H1 (cell line): Measurements from ENCODE around the gene CEP104. TPM values are rescaled to one million over a fixed set of nuclear protein-coding genes. Genes with fewer than 3 reads are reported as not detected.

Experiments
- CTCF ChIA-PET: fragments of 300-600 bp; sonication (Branson Sonifier 250); formaldehyde crosslinking; loops from one replicate; lab custom pipeline; 2021; ENCODE audit not compliant: partially characterized antibody; lab: Charles Lee
- POLR2A ChIA-PET: fragments of 300-600 bp; sonication (Branson Sonifier 250); formaldehyde crosslinking; loops from one replicate; lab custom pipeline; 2021; ENCODE audit warnings: inconsistent platforms; ENCODE audit not compliant: partially characterized antibody; lab: Charles Lee
- DNase-seq, 2 experiments: peaks; one replicate each; pipeline versions ENCODE4 v3.0.0 to v3.0.0-alpha.2; 2010 to 2022; ENCODE audit warnings: low spot score in 2 of 2, low read depth in 1 of 2, mixed read lengths in 1 of 2
- FAIRE-seq: peaks from 2 replicates; lab custom pipeline; 2011; peaks lifted over from hg19 to GRCh38; lab: Jason Lieb, UNC
- H2AFZ ChIP-seq: 2 replicates; pipeline ENCODE4 v1.8.1; 2012; ENCODE audit warnings: low read length, inconsistent platforms
- H2AK5ac ChIP-seq: 2 replicates; pipeline ENCODE4 v1.6.1; 2013; ENCODE audit warnings: low read depth, low read length
- H2BK120ac ChIP-seq: replicated peaks from 2 replicates; pipeline ENCODE3; 2013; ENCODE audit warnings: low read depth, low read length, inconsistent platforms
- H2BK12ac ChIP-seq: 2 replicates; pipeline ENCODE4 v1.6.1; 2013; ENCODE audit warnings: low read depth, low read length
- H2BK15ac ChIP-seq: 2 replicates; pipeline ENCODE4 v1.6.1; 2013; ENCODE audit warnings: low read length
- H2BK20ac ChIP-seq: 2 replicates; pipeline ENCODE4 v1.6.1; 2013; ENCODE audit warnings: low read length
- H2BK5ac ChIP-seq: 2 replicates; pipeline ENCODE4 v1.6.1; 2013; ENCODE audit warnings: low read depth, low read length
- H3K14ac ChIP-seq: 2 replicates; pipeline ENCODE4 v1.6.1; 2013; ENCODE audit warnings: inconsistent platforms; ENCODE audit not compliant: insufficient read length
- H3K18ac ChIP-seq: 2 replicates; pipeline ENCODE4 v1.6.1; 2013; ENCODE audit warnings: low read length; ENCODE audit errors: extremely low read depth
- H3K23ac ChIP-seq: 2 replicates; pipeline ENCODE4 v1.6.1; 2013; ENCODE audit warnings: inconsistent platforms; ENCODE audit not compliant: insufficient read length
- H3K23me2 ChIP-seq: 2 replicates; pipeline ENCODE4 v1.6.1; 2013; ENCODE audit warnings: low read depth, low read length
- H3K27ac ChIP-seq: 2 replicates; pipeline ENCODE4 v1.6.1; 2011; ENCODE audit warnings: low read depth, low read length, inconsistent platforms
- H3K27me3 ChIP-seq, 4 experiments: replicated peaks in 1 of 4; 1 replicate in 1 of 4; 2 replicates in 3 of 4; pipeline versions ENCODE4 v1.6.1 to v1.8.1; 2011 to 2013; ENCODE audit warnings: low read length in 3 of 4, mild to moderate bottlenecking in 3 of 4, inconsistent platforms in 2 of 4, mixed read lengths in 2 of 4, moderate library complexity in 1 of 4; ENCODE audit not compliant: control insufficient read depth in 3 of 4, insufficient read depth in 3 of 4; ENCODE audit errors: extremely low read depth in 1 of 4
- H3K36me3 ChIP-seq, 4 experiments: 2 replicates each; pipeline versions ENCODE4 v1.6.1 to v1.8.1; 2011 to 2013; ENCODE audit warnings: mild to moderate bottlenecking in 4 of 4, low read length in 3 of 4, moderate library complexity in 2 of 4, control low read depth in 1 of 4, inconsistent platforms in 1 of 4; ENCODE audit not compliant: insufficient read depth in 4 of 4, control insufficient read depth in 2 of 4
- H3K4ac ChIP-seq: replicated peaks from 2 replicates; pipeline ENCODE3; 2013; ENCODE audit warnings: low read length, low read depth, mixed read lengths, inconsistent platforms; ENCODE audit not compliant: insufficient read length
- H3K4me1 ChIP-seq, 4 experiments: replicated peaks in 1 of 4; 1 replicate in 1 of 4; 2 replicates in 3 of 4; pipeline versions ENCODE4 v1.6.1 to v1.8.1; 2011 to 2013; ENCODE audit warnings: low read length in 3 of 4, inconsistent platforms in 2 of 4, mixed read lengths in 1 of 4; ENCODE audit not compliant: insufficient read depth in 4 of 4, control insufficient read depth in 3 of 4
- H3K4me2 ChIP-seq, 2 experiments: 2 replicates each; pipeline versions ENCODE4 v1.6.1 to v1.8.1; 2011 to 2013; ENCODE audit warnings: low read depth in 2 of 2, low read length in 2 of 2, control low read depth in 1 of 2, inconsistent platforms in 1 of 2, mild to moderate bottlenecking in 1 of 2; ENCODE audit not compliant: insufficient read depth in 1 of 2
- H3K4me3 ChIP-seq, 4 experiments: fragments of 200-600, 300-600 bp in 1 of 4; sonication (generic), shearing (Covaris generic), sonication (Bioruptor Twin) in 1 of 4; 2 replicates each; pipeline versions ENCODE4 v1.5.1 to v1.8.1; 2011 to 2016; ENCODE audit warnings: low read length in 4 of 4, low read depth in 3 of 4, control low read depth in 2 of 4, inconsistent platforms in 2 of 4, mild to moderate bottlenecking in 2 of 4, mixed read lengths in 1 of 4, moderate library complexity in 1 of 4; ENCODE audit not compliant: insufficient read depth in 2 of 4; ENCODE audit errors: extremely low read depth in 1 of 4
- H3K56ac ChIP-seq: replicated peaks from 2 replicates; pipeline ENCODE3; 2013; ENCODE audit warnings: low read depth, mild to moderate bottlenecking, mixed read lengths, low read length, inconsistent platforms; ENCODE audit not compliant: insufficient read length
- H3K79me1 ChIP-seq: 2 replicates; pipeline ENCODE4 v1.6.1; 2013; ENCODE audit warnings: low read depth, low read length, control low read depth
- H3K79me2 ChIP-seq, 2 experiments: 2 replicates each; pipeline versions ENCODE4 v1.6.1 to v1.8.1; 2012 to 2013; ENCODE audit warnings: low read length in 2 of 2, mild to moderate bottlenecking in 2 of 2, inconsistent platforms in 1 of 2; ENCODE audit not compliant: insufficient read depth in 2 of 2, control insufficient read depth in 1 of 2
- H3K9ac ChIP-seq, 4 experiments: replicated peaks in 1 of 4; 1 replicate in 1 of 4; 2 replicates in 3 of 4; pipeline versions ENCODE4 v1.6.1 to v1.8.1; 2011 to 2013; ENCODE audit warnings: low read depth in 3 of 4, low read length in 3 of 4, control low read depth in 2 of 4, mild to moderate bottlenecking in 2 of 4, moderate library complexity in 2 of 4, inconsistent platforms in 1 of 4; ENCODE audit errors: extremely low read depth in 1 of 4
- H3K9me3 ChIP-seq, 2 experiments: 2 replicates each; pipeline versions ENCODE4 v1.6.1 to v1.8.1; 2012 to 2013; ENCODE audit warnings: mild to moderate bottlenecking in 2 of 2, moderate library complexity in 2 of 2, control low read depth in 1 of 2, inconsistent platforms in 1 of 2, low read depth in 1 of 2, low read length in 1 of 2, mixed read lengths in 1 of 2; ENCODE audit not compliant: insufficient read depth in 2 of 2
- H4K20me1 ChIP-seq, 2 experiments: replicated peaks in 1 of 2; 2 replicates each; pipeline versions ENCODE3 to v1.8.1; 2011 to 2013; ENCODE audit warnings: inconsistent platforms in 2 of 2, low read length in 2 of 2, mild to moderate bottlenecking in 1 of 2; ENCODE audit not compliant: insufficient read depth in 2 of 2, control insufficient read depth in 1 of 2
- H4K5ac ChIP-seq: 2 replicates; pipeline ENCODE4 v1.6.1; 2013; ENCODE audit warnings: low read length, low read depth, mixed read lengths, inconsistent platforms; ENCODE audit not compliant: insufficient read length
- H4K8ac ChIP-seq: 2 replicates; pipeline ENCODE4 v1.8.0; 2013; ENCODE audit warnings: mild to moderate bottlenecking, moderate library complexity, low read length, inconsistent platforms; ENCODE audit not compliant: insufficient read depth; ENCODE audit errors: extremely low read depth
- H4K91ac ChIP-seq: replicated peaks from 2 replicates; pipeline ENCODE3; 2013; ENCODE audit warnings: low read length, mixed read lengths, inconsistent platforms; ENCODE audit not compliant: insufficient read length
- RBBP5 ChIP-seq: IDR thresholded peaks from 2 replicates; pipeline ENCODE4 v1.7.1; 2012; ENCODE audit warnings: low read depth, mild to moderate bottlenecking, inconsistent platforms, low read length, moderate library complexity, borderline replicate concordance
- RNF2 ChIP-seq: fragments of 200-900, 300-1000 bp; sonication (generic); IDR thresholded peaks from 2 replicates; pipeline ENCODE4 v1.7.1; 2016; ENCODE audit warnings: borderline replicate concordance, low read depth, mild to moderate bottlenecking, antibody characterized with exemption, low read length; ENCODE audit not compliant: poor library complexity, severe bottlenecking; ENCODE audit errors: missing control alignments
- SAP30 ChIP-seq: fragments of 300-600 bp; sonication (generic); IDR thresholded peaks from 2 replicates; pipeline ENCODE4 v1.7.1; 2012; ENCODE audit warnings: low read length, moderate library complexity, mild to moderate bottlenecking, inconsistent platforms; ENCODE audit not compliant: insufficient read depth, insufficient replicate concordance
- WGBS, 2 experiments: shearing (Covaris generic) in 1 of 2; methylation state at CpG; one replicate each; pipeline versions ENCODE4 v1.1.6 to v1.1.7; 2013 to 2015; ENCODE audit warnings: low lambda C conversion rate in 2 of 2, mixed read lengths in 2 of 2, inconsistent platforms in 1 of 2, low coverage in 1 of 2, missing lambda C conversion rate in 1 of 2; ENCODE audit not compliant: insufficient replicate concordance in 2 of 2, insufficient coverage in 1 of 2, insufficient read length in 1 of 2; ENCODE audit errors: extremely low coverage in 1 of 2, missing lambda C conversion rate in 1 of 2; 5-methylcytosine and 5-hydroxymethylcytosine counted together
- polyA plus RNA-seq, 7 experiments: library from polyadenylated mRNA; depleted of rRNA in 3 of 7; stranded (reverse) in 5 of 7; unstranded in 2 of 7; fragments of >200 nt in 5 of 7; fragments of 200-250 nt in 2 of 7; gene quantifications; 1 replicate in 5 of 7; 2 replicates in 1 of 7; 4 replicates in 1 of 7; pipeline versions ENCODE4 v1.2.1 to v1.2.3, GENCODE V29; 2011 to 2013; ENCODE audit warnings: missing spikeins in 2 of 7, mixed read lengths in 2 of 7
- total RNA-seq: library from RNA; stranded (reverse); fragmentation: NEBNext Ultra II Directional; extraction: Animal tissue kit (Norgen Biotek cat#: 25700); gene quantifications from 2 replicates; pipeline ENCODE4 v1.2.1, GENCODE V29; 2021

CEP104 gene
- total and polyA plus RNA-seq, 2 of the 8 experiments (the other 6 are each of a cell fraction or from before 2014, with no cell fraction given): 8.0 to 43.9 TPM

DNA sequence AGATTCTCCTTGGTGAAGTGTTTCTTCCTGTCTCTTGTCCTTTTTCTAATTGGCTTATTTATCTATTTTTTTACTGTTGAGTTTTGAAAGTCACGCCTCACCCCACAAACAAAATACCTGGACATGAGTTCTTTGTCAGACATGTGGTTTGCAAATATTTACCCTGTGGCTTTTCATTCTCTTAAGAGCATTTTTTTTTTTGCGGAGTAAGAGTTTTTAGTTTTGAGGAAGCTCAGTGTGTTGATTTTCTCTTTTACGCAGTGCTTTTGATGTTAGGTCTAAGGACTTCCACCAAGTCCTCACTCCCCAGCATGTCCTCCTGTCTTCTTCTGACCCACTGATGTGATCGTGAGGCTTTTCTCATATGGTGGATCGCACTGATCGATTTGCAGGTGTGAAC is 7.9 kb upstream of the CEP104 start:
- ChIA-PET CTCF (no interaction called here), POLR2A (no interaction called here)
- FAIRE-seq: no peak
- no peak overlapping the region for H3K4me3 ChIP-seq
- no peak overlapping the region; the same call in 1 of the 2 replicates for H2AK5ac ChIP-seq
- H2BK12ac ChIP-seq: no peak overlapping the region
- H3K27ac ChIP-seq: no peak overlapping the region
- no peak overlapping the region for H3K9ac ChIP-seq
- H2BK15ac ChIP-seq: no peak overlapping the region
- 94% methylated on average over 6 of the region's 6 CpGs; no CpG with 5 or more reads in 1 of the 2 experiments for WGBS, 2 experiments
- H3K4ac ChIP-seq: no peak overlapping the region
- TF ChIP-seq SAP30 (no peak), RNF2 (no peak), RBBP5 (no peak)
- TF ChIP-seq, all 59 proteins: peak for 0
- peaks cover 0 to 3% (median 0%) of the 10 kb centered on the region in 4 experiments; a peak in 1 of 8 replicates for H3K36me3 ChIP-seq
- no peak overlapping the region for H3K18ac ChIP-seq
- H2BK5ac ChIP-seq: no peak overlapping the region
- no peaks in the 10 kb centered on the region for H3K4me1 ChIP-seq
- H3K4me2 ChIP-seq: no peak overlapping the region
- no peak overlapping the region for H2BK120ac ChIP-seq
- no peak overlapping the region for H4K8ac ChIP-seq
- H3K14ac ChIP-seq: no peak overlapping the region
- H3K79me1 ChIP-seq: 0 out of 2 replicates have a peak, but pooled peaks cover 2% of the 10 kb centered on the region
- peaks cover 0 to 8% of the 10 kb centered on the region in 2 experiments; a peak in 1 of 4 replicates for H3K9me3 ChIP-seq
- DNase-seq: no peak
- H4K91ac ChIP-seq: no peak overlapping the region
- no peaks in the 10 kb centered on the region; the same call in 1 of the 2 replicates for H3K23me2 ChIP-seq
- H2AFZ ChIP-seq: no peak overlapping the region
- H3K27me3 ChIP-seq: no peaks in the 10 kb centered on the region
- H4K20me1 ChIP-seq: peaks cover 0 to 2% of the 10 kb centered on the region in 2 experiments
- no peak overlapping the region for H2BK20ac ChIP-seq
- H3K56ac ChIP-seq: no peak overlapping the region
- no peaks in the 10 kb centered on the region for H3K79me2 ChIP-seq
- H4K5ac ChIP-seq: no peak overlapping the region
- H3K23ac ChIP-seq: no peak overlapping the region
